Effector memory CD4-positive, alpha-beta T cell (primary cell): ENCODE results near the gene TRIM60.
"Not testable (repeated sequence)": the region's sequence is repeated elsewhere in the genome, so short reads cannot be mapped to it uniquely, and the experiment has no call there.

Source experiments
- DNase-seq, 3 donors: peaks; one replicate each; pipeline ENCODE4 v3.0.0-alpha.2; 2020
- H3K27ac ChIP-seq: 2 replicates; pipeline ENCODE4 v1.7.0; 2013; ENCODE audit warnings: mild to moderate bottlenecking, low read length, moderate library complexity; ENCODE audit not compliant: insufficient read depth, poor library complexity, severe bottlenecking
- H3K27me3 ChIP-seq: replicated peaks from 2 replicates; pipeline ENCODE4 v1.7.0; 2013; ENCODE audit warnings: mild to moderate bottlenecking, low read length; ENCODE audit not compliant: insufficient read depth, control insufficient read depth, poor library complexity, severe bottlenecking
- H3K36me3 ChIP-seq: 2 replicates; pipeline ENCODE4 v1.7.0; 2013; ENCODE audit warnings: mild to moderate bottlenecking, low read length, moderate library complexity; ENCODE audit not compliant: control insufficient read depth, insufficient read depth
- H3K4me1 ChIP-seq: 2 replicates; pipeline ENCODE4 v1.7.0; 2013; ENCODE audit warnings: low read length, mild to moderate bottlenecking; ENCODE audit not compliant: control insufficient read depth, insufficient read depth, poor library complexity, severe bottlenecking
- H3K4me3 ChIP-seq: 2 replicates; pipeline ENCODE4 v1.7.0; 2013; ENCODE audit warnings: low read length, low read depth, mild to moderate bottlenecking; ENCODE audit not compliant: insufficient read depth, poor library complexity, severe bottlenecking
- H3K9me3 ChIP-seq: 2 replicates; pipeline ENCODE4 v1.7.0; 2013; ENCODE audit warnings: mild to moderate bottlenecking, low read length, moderate library complexity; ENCODE audit not compliant: control insufficient read depth

The TRIM60 gene

GRCh38 chr4:165048170-165048569, 16.4 kb downstream of the TRIM60 start:
- no peaks in the 10 kb centered on the region for H3K9me3 ChIP-seq
- no peak overlapping the region for H3K27ac ChIP-seq
- H3K27me3 ChIP-seq = no peaks in the 10 kb centered on the region
- DNase-seq = no peak
- no peak overlapping the region for H3K4me3 ChIP-seq
- H3K4me1 ChIP-seq = no peaks in the 10 kb centered on the region
- H3K36me3 ChIP-seq = no peaks in the 10 kb centered on the region

DNA sequence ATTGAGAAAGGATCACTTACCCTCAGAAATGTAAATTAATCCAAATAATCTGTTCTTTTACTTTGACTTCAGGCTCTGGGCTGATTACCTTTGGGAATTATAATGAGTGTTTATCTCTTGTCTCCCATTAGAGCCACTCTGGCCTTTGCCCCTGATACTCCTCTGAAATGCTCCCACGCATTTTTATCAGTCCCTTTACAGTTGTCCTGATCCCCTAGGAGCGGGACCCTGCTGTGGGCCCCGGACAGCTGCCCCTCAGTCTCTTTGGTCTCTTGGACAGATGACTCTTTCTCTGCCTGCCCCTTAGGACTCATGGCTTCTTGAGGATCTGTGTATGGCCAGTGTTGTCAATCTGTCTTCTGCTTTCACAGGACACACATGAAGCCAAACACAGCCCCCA, 20.8 kb downstream of the TRIM60 start:
- Histone ChIP-seq H3K27ac (no peak overlapping the region), H3K9me3 (no peaks in the 10 kb centered on the region), H3K36me3 (no peaks in the 10 kb centered on the region), H3K4me1 (no peaks in the 10 kb centered on the region), H3K4me3 (no peak overlapping the region), H3K27me3 (no peaks in the 10 kb centered on the region)
- DNase-seq = no peak

DNA sequence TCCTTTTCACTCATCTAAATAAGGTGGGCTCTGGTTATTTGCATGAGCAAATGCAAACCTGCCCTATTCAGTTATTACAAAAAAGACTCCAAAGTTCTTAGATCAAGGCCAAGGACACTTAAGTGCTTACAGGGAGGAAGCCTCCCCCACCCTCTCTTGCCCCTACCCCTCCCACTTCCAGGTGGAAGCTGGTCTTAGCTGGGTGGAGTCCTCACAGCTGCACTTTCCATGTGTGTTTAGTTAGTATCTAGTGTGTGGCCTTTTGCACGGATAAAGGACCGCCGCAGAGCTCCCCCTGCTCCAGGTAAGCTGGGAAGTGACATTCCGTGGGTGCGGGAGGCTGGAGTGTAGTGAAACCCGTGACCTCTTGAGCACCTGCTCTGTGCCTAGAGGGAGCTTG, 21.8 kb downstream of the TRIM60 start, which contains the start of gene TRIM75:
Gene TRIM75 (plus strand): TSS at position 222 of the 400 bp plus-strand sequence. CDS start 5,282 bp downstream, outside the sequence.
- Histone ChIP-seq H3K27me3 (no peaks in the 10 kb centered on the region), H3K27ac (no peak within 1 kb of the TSS), H3K9me3 (no peaks in the 10 kb centered on the region), H3K4me1 (no peaks in the 10 kb centered on the region), H3K36me3 (no peaks in the 10 kb centered on the region), H3K4me3 (no peak within 1 kb of the TSS)
- no peak for DNase-seq

- no peak for DNase-seq
- Histone ChIP-seq H3K27me3 (no peaks in the 10 kb centered on the region), H3K36me3 (no peaks in the 10 kb centered on the region), H3K9me3 (no peaks in the 10 kb centered on the region), H3K4me3 (no peak overlapping the region), H3K27ac (no peak overlapping the region), H3K4me1 (no peaks in the 10 kb centered on the region)
Observed at GRCh38 chr4:165055601-165056000, 23.8 kb downstream of the TRIM60 start.

DNA sequence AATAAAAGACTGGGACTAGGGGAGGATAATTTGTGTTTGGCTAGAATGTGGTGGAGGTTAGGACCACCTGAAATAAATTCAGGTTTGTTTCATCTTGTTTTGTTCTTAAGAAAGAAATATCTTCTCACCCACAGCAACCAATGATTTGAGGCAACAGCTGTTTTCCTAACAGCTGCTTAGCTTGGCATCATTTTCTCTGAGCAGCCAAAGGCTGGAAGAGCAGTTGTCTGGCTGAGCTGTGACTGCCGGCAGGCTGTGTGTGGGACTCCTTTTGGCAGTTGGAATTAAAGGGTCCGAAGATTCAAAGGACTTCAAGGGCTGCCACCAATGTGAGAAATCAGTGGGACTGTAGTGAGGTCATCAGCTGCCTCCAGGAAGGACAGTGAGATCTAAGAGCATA, 26.9 kb downstream of the TRIM60 start:
- Histone ChIP-seq H3K27me3 (no peaks in the 10 kb centered on the region), H3K9me3 (no peaks in the 10 kb centered on the region), H3K4me3 (no peak overlapping the region), H3K36me3 (no peaks in the 10 kb centered on the region), H3K4me1 (no peaks in the 10 kb centered on the region), H3K27ac (no peak overlapping the region)
- no peak for DNase-seq

- no peak for DNase-seq
- Histone ChIP-seq H3K27ac (no peak overlapping the region), H3K9me3 (no peaks in the 10 kb centered on the region), H3K27me3 (no peaks in the 10 kb centered on the region), H3K36me3 (no peaks in the 10 kb centered on the region), H3K4me1 (no peaks in the 10 kb centered on the region), H3K4me3 (no peak overlapping the region)
Observed at GRCh38 chr4:165059386-165059785, 27.6 kb downstream of the TRIM60 start.

- Histone ChIP-seq H3K36me3 (no peaks in the 10 kb centered on the region), H3K27ac (no peak overlapping the region), H3K4me3 (no peak overlapping the region), H3K27me3 (no peaks in the 10 kb centered on the region), H3K9me3 (no peaks in the 10 kb centered on the region), H3K4me1 (no peaks in the 10 kb centered on the region)
- no peak for DNase-seq
Observed at GRCh38 chr4:165060938-165061337, 29.1 kb downstream of the TRIM60 start.

- Histone ChIP-seq H3K36me3 (no peaks in the 10 kb centered on the region), H3K4me3 (no peak overlapping the region), H3K27ac (no peak overlapping the region), H3K4me1 (no peaks in the 10 kb centered on the region), H3K9me3 (no peaks in the 10 kb centered on the region), H3K27me3 (no peaks in the 10 kb centered on the region)
- no peak for DNase-seq
Observed at GRCh38 chr4:165070560-165070959, 38.8 kb downstream of the TRIM60 start.

DNA sequence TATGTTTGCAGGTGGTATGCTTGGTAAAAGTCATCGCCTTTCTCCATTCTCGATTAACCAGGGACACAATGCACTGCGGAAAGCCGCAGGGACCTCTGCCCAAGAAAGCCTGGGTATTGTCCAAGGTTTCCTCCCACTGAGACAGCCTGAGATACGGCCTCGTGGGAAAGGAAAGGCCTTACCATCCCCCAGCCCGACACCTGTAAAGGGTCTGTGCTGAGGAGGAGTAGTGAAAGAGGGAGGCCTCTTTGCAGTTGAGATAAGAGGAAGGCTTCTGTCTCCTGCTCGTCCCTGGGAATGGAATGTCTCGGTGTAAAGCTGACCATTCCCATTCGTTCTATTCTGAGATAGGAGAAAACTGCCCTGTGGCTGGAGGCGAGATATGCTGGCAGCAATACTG, 41.5 kb downstream of the TRIM60 start:
- not testable (repeated sequence) for H3K4me1 ChIP-seq, H3K4me3 ChIP-seq, H3K27ac ChIP-seq, H3K27me3 ChIP-seq, H3K9me3 ChIP-seq, DNase-seq, H3K36me3 ChIP-seq

DNA sequence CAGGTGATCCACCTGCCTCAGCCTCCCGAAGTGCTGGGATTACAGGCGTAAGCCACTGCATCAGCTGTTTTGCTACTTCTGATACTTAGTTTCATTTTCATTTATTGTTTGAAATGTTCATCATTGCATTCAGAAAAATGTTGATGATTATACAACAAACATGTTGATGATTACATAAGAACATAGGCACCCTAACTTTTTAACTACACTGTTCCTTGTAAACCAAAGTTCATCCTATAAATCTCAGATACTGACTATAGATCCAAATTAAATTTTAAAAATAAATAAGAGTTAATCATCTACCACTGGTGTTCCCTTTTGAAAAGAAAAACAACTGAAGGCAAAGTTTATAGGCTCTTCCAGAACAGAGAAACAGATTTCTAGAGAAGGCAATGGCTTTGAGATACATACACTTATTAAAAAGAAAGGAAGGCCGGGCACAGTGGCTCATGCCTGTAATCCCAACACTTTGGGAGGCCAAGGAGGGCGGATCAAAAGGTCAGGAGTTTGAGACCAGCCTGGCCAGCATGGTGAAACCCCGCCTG, 45.3 kb downstream of the TRIM60 start:
- Histone ChIP-seq H3K36me3 (peaks cover 8% of the 10 kb centered on the region), H3K27me3 (no peaks in the 10 kb centered on the region), H3K9me3 (no peaks in the 10 kb centered on the region)

More for the DNA sequence above, 45.3 kb downstream of the TRIM60 start:
- no peaks in the 10 kb centered on the region for H3K4me1 ChIP-seq
- H3K4me3 ChIP-seq = no peak overlapping the region
- no peak for DNase-seq
- no peak overlapping the region for H3K27ac ChIP-seq
